GM12878 (cell line): ENCODE measurements around the gene SARM1. TPM values are rescaled to one million over a fixed set of nuclear protein-coding genes. Genes with fewer than 3 reads are reported as not detected.
A peak's percentile ranks its signal among the peaks of the same experiment; 100 is the strongest.

Source experiments
- ATAC-seq: fragments of 200-7000 bp; cut with Tn5 transposase; 3 replicates; pipeline ENCODE4 v1.9.1; 2020; ENCODE audit warnings: mild to moderate bottlenecking, moderate library complexity
- BruUV-seq: library from RNA; stranded (reverse); fragments of 400-500 nt; replicated peaks from 2 replicates; lab custom pipeline; 2021; lab: Mats Ljungman, UMichigan
- CTCF ChIA-PET: fragments of 300-600 bp; sonication (Branson Sonifier 250); formaldehyde crosslinking; extraction: SDS; loops from one replicate; lab custom pipeline; 2021; ENCODE audit warnings: inconsistent platforms; lab: Yijun Ruan, JAX
- POLR2A ChIA-PET: fragments of 350-600 bp; formaldehyde crosslinking; extraction: SDS; loops from one replicate; lab custom pipeline; 2021; ENCODE audit warnings: inconsistent platforms; lab: Charles Lee
- RAD21 ChIA-PET: fragments of 300-600 bp; sonication (Branson Sonifier 250); formaldehyde crosslinking; loops from one replicate; lab custom pipeline; 2023; ENCODE audit warnings: antibody characterized with exemption; ENCODE audit not compliant: unreplicated experiment; lab: Charles Lee
- SMC1A ChIA-PET: fragments of 300-600 bp; sonication (Branson Sonifier 250); formaldehyde crosslinking; loops from one replicate; lab custom pipeline; 2023; ENCODE audit not compliant: unreplicated experiment, uncharacterized antibody; lab: Charles Lee
- DNase-seq: peaks from one replicate; pipeline ENCODE4 v3.0.0-alpha.2; 2011; ENCODE audit warnings: low read depth, low spot score
- FAIRE-seq: peaks from 3 replicates; lab custom pipeline; 2011; peaks lifted over from hg19 to GRCh38; lab: Jason Lieb, UNC
- H2AFZ ChIP-seq: 2 replicates; pipeline ENCODE4 v1.6.0; 2011; ENCODE audit warnings: low read depth, low read length, control low read depth; ENCODE audit not compliant: control insufficient read depth
- H3K27ac ChIP-seq: 2 replicates; pipeline ENCODE4 v1.5.1; 2011; ENCODE audit warnings: control low read depth; ENCODE audit not compliant: control insufficient read depth, insufficient read depth
- H3K27me3 ChIP-seq, 2 experiments: replicated peaks in 1 of 2; 2 replicates each; pipeline versions ENCODE4 v1.6.0 to v1.6.1; 2011; ENCODE audit warnings: low read length in 1 of 2; ENCODE audit not compliant: control insufficient read depth in 2 of 2, insufficient read depth in 2 of 2
- H3K36me3 ChIP-seq, 2 experiments: 2 replicates each; pipeline ENCODE4 v1.5.1; 2011; ENCODE audit warnings: low read length in 1 of 2; ENCODE audit not compliant: control insufficient read depth in 2 of 2, insufficient read depth in 2 of 2
- H3K4me1 ChIP-seq: 2 replicates; pipeline ENCODE4 v1.6.1; 2011; ENCODE audit warnings: mild to moderate bottlenecking, low read length, moderate library complexity, mixed read lengths; ENCODE audit not compliant: control insufficient read depth, insufficient read depth
- H3K4me2 ChIP-seq: 2 replicates; pipeline ENCODE4 v1.6.0; 2011; ENCODE audit warnings: control low read depth; ENCODE audit not compliant: control insufficient read depth, insufficient read depth
- H3K4me3 ChIP-seq: fragments of 200-600 bp; sonication (generic); 2 replicates; pipeline ENCODE4 v1.5.1; 2016
- H3K79me2 ChIP-seq: 2 replicates; pipeline ENCODE4 v1.6.0; 2011; ENCODE audit warnings: low read length; ENCODE audit not compliant: control insufficient read depth, insufficient read depth
- H3K9ac ChIP-seq: 2 replicates; pipeline ENCODE4 v1.8.0; 2011; ENCODE audit warnings: low read length, control low read depth, mixed read lengths; ENCODE audit not compliant: control insufficient read depth, insufficient read depth
- H3K9me3 ChIP-seq: replicated peaks from 3 replicates; pipeline ENCODE4 v1.5.1; 2011; ENCODE audit warnings: mild to moderate bottlenecking, low read length; ENCODE audit not compliant: control insufficient read depth, insufficient read depth
- H4K20me1 ChIP-seq: 2 replicates; pipeline ENCODE4 v1.6.0; 2011; ENCODE audit not compliant: control insufficient read depth, insufficient read depth
- EED ChIP-seq: sonication (generic); IDR thresholded peaks from 2 replicates; pipeline ENCODE4 v1.6.1; 2016; ENCODE audit warnings: antibody characterized with exemption, low read depth
- POLR2A ChIP-seq: IDR thresholded peaks from 2 replicates; pipeline ENCODE4 v1.6.1; 2011; ENCODE audit warnings: low read depth, mild to moderate bottlenecking, low read length
- POLR2AphosphoS2 ChIP-seq: IDR thresholded peaks from 2 replicates; pipeline ENCODE4 v1.6.1; 2011; ENCODE audit warnings: low read depth, mild to moderate bottlenecking, low read length, improper control_type of control experiment, moderate library complexity
- SUZ12 ChIP-seq: fragments of 200-600 bp; sonication (generic); IDR thresholded peaks from one replicate; pipeline ENCODE4 v1.6.1; 2018; ENCODE audit warnings: antibody characterized with exemption, mild to moderate bottlenecking; ENCODE audit not compliant: unreplicated experiment
- TCF7 ChIP-seq: IDR thresholded peaks from 2 replicates; pipeline ENCODE4 v1.6.1; 2014; ENCODE audit warnings: antibody characterized with exemption, borderline replicate concordance
- ZBTB11 ChIP-seq: fragments of 450-650 bp; formaldehyde crosslinking; IDR thresholded peaks from 2 replicates; pipeline ENCODE4 v1.5.0; 2022; ENCODE audit warnings: mild to moderate bottlenecking, missing genetic modification characterization
- WGBS: methylation state at CpG from one replicate; pipeline ENCODE4 v1.1.6; 2016; ENCODE audit warnings: low lambda C conversion rate; ENCODE audit not compliant: insufficient replicate concordance, insufficient coverage; ENCODE audit errors: missing lambda C conversion rate; 5-methylcytosine and 5-hydroxymethylcytosine counted together
- in situ Hi-C: fragments of 300-500 bp; cut with MboI; formaldehyde crosslinking; loops from 9 replicates; pipeline ENCODE4 v1.14.3; 2018; ENCODE audit warnings: mixed read lengths
- intact Hi-C: fragments of 100-400 bp; cut with micrococcal nuclease; formaldehyde crosslinking; loops from one replicate; pipeline ENCODE4 v1.14.2; 2022; ENCODE audit not compliant: unreplicated experiment
- polyA plus RNA-seq, 11 experiments: library from polyadenylated mRNA; depleted of rRNA in 4 of 11; unstranded in 6 of 11; stranded (reverse) in 5 of 11; fragments of >200 nt; fragmentation: Nextera tagmentation in 4 of 11; fragmentation: Illumina TruSeq in 1 of 11; extraction: Ambion mirVana in 4 of 11; extraction: Trizol in 1 of 11; gene quantifications; 1 replicate in 1 of 11; 2 replicates in 10 of 11; pipeline versions ENCODE4 v1.2.1 to v1.2.3, GENCODE V29; 2011 to 2016; ENCODE audit warnings: inconsistent platforms in 2 of 11, missing spikeins in 2 of 11, low read depth in 1 of 11
- total RNA-seq, 4 experiments: library from RNA; depleted of rRNA in 3 of 4; stranded (reverse); fragments of >200 nt in 3 of 4; fragmentation: Illumina TruSeq in 1 of 4; extraction: Trizol in 1 of 4; gene quantifications; 2 replicates each; pipeline versions ENCODE4 v1.2.1 to v1.2.3, GENCODE V29; 2013 to 2021

The SARM1 gene
- total and polyA plus RNA-seq, 10 of the 15 experiments (the other 5 are each of a cell fraction or from before 2014, with no cell fraction given): 0.56 to 25.3 (median 11.9) TPM

DNA sequence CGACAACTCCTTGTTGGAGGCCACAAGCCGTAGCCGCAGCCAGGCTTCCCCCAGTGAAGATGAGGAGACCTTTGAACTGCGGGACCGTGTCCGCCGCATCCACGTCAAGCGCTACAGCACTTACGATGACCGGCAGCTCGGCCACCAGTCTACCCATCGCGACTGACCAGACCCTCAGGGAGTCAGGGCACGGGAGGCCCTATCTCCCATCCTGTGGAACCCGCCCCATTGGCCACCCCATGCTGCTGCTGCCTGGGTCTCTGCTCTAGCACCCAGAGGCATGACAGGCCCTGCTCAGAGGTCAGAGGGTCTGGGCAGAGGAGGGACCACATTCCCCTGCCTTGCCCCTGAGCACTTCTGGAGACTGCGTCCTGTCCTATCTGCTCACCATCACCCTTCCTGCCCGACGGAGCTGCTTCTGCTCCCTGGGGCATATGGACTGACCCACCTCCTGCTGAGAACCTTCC lies 27.0 kb upstream of the SARM1 start:
- Histone ChIP-seq H3K9ac (no peak overlapping the region), H3K4me1 (no peaks in the 10 kb centered on the region), H3K27ac (no peak overlapping the region)
- SMC1A ChIA-PET: no interaction called here
- FAIRE-seq: no peak
- DNase-seq: no peak
- no peak for TF ChIP-seq TCF7
- no peak for TF ChIP-seq POLR2AphosphoS2
- TF ChIP-seq EED: no peak
- TF ChIP-seq SUZ12: no peak
- TF ChIP-seq POLR2A: 0 out of 2 replicates have a peak, but pooled peaks have one; percentile 17
- TF ChIP-seq, all 136 proteins: peak for 1
- Histone ChIP-seq H3K27me3 (no peaks in the 10 kb centered on the region), H3K79me2 (no peaks in the 10 kb centered on the region), H3K36me3 (peaks cover 16 to 27% of the 10 kb centered on the region in 2 experiments), H3K4me2 (no peak overlapping the region), H3K9me3 (no peaks in the 10 kb centered on the region), H4K20me1 (no peaks in the 10 kb centered on the region), H3K4me3 (no peak overlapping the region), H2AFZ (no peak overlapping the region)
- ChIA-PET RAD21 (no interaction called here), POLR2A (no interaction called here), CTCF (no interaction called here)
- in situ Hi-C loops: loop anchor here (5.0 kb wide), 1 partner anchor 52 kb away; no protein-coding TSS in a partner anchor
- intact Hi-C loops: no loop called here
- ATAC-seq: no peak
- no TSS peak for BruUV-seq
- WGBS: 89% methylated on average over 19 of the region's 19 CpGs

- H3K4me2 ChIP-seq: no peak overlapping the region
- SMC1A ChIA-PET: no interaction called here
- CTCF ChIA-PET: interaction anchor here (0.8 to 1.2 kb wide), 2 partner anchors 10 to 71 kb away, joined by 3 read pairs; partner anchors contain the start of genes IFT20 and TNFAIP1
- H2AFZ ChIP-seq: no peak overlapping the region
- intact Hi-C loops: no loop called here
- ATAC-seq (no peak), FAIRE-seq (no peak), DNase-seq (no peak)
- H3K9me3 ChIP-seq: no peaks in the 10 kb centered on the region
- POLR2A ChIA-PET: no interaction called here
- no peaks in the 10 kb centered on the region for H4K20me1 ChIP-seq
- H3K4me3 ChIP-seq: no peak overlapping the region
- H3K36me3 ChIP-seq: peaks cover 13 to 28% of the 10 kb centered on the region in 2 experiments
- no peaks in the 10 kb centered on the region for H3K79me2 ChIP-seq
- BruUV-seq: no TSS peak
- no peak overlapping the region for H3K27ac ChIP-seq
- RAD21 ChIA-PET: no interaction called here
- in situ Hi-C loops: no loop called here
- H3K27me3 ChIP-seq: no peaks in the 10 kb centered on the region
- peak; percentile 54 for TF ChIP-seq POLR2A
- TF ChIP-seq ZBTB11 (CRISPR knock-in tag): no peak
- no peak overlapping the region for H3K9ac ChIP-seq
- H3K4me1 ChIP-seq: no peaks in the 10 kb centered on the region
- 96% methylated on average over 13 of the region's 13 CpGs for WGBS
These were observed 25.9 kb upstream of the SARM1 start for GRCh38 chr17:28345419-28346198.
